GM12801 (cell line): Measurements from ENCODE around the gene FAXDC2.

Source experiments
- CTCF ChIP-seq: IDR thresholded peaks from one replicate; pipeline ENCODE4 v1.5.1; 2011; ENCODE audit warnings: control low read depth; ENCODE audit not compliant: insufficient read length; ENCODE audit errors: extremely low read depth

Gene FAXDC2

GRCh38 chr5:154850255-154851062 is at the start of gene FAXDC2:
FAXDC2 (minus strand) TSS chr5:154850603; CDS start chr5:154838178, 12,425 bp downstream.
- no peak for TF ChIP-seq CTCF

DNA sequence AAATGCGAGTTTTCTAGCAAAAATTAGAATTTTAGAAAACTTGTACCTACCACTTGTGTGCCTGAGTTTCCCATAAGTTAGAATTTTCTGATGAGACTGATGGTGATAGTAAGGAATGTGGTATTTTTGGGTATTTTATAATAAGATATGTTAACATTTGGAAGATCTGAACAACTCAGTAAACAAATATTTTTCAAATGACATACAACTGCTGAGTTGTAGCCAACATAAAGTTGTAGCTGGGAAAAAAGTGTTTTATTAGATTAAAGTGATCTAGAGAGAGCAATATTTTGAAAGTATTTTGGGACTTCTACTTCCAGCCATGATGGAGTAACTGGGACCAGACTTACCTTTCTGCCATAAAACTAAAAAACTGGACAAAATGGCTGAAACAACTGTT is 49.7 kb upstream of the FAXDC2 start:
- no peak for TF ChIP-seq CTCF

DNA sequence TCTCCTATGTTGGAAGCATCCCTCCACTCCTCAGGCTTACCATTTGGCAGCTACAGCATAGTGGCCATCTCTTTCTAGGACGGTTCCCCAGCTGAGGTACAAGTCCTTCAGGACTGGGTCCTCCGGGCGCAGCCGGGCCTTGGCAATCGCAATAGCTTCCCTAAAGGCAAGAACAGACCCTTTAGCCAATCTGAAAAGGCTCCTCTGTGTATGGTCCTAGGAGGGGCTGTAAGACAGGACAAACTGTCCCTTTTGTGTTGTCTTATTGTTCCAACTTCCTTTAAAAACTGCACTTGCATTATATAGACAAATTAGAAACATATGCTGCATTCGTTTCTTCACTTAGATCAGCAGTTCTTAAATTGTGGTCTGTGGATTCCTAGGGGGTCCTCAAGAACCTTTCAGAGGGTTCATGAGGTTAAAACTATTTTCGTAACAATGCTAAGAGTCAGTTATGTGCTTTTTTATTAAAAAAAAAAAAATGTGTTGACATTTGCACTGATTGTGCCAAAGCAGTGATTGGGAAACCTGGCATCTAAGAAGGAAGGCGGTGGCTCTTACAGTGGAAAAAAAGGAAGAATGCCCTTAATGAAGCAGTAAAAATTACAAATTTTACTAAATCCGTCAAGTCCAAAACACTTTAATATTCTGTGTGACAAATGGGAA is 48.9 kb upstream of the FAXDC2 start:
- no peak for TF ChIP-seq CTCF

GRCh38 chr5:154898210-154898609 is 47.8 kb upstream of the FAXDC2 start:
- TF ChIP-seq CTCF: no peak

GRCh38 chr5:154896562-154897165 is 46.3 kb upstream of the FAXDC2 start:
- no peak for TF ChIP-seq CTCF

DNA sequence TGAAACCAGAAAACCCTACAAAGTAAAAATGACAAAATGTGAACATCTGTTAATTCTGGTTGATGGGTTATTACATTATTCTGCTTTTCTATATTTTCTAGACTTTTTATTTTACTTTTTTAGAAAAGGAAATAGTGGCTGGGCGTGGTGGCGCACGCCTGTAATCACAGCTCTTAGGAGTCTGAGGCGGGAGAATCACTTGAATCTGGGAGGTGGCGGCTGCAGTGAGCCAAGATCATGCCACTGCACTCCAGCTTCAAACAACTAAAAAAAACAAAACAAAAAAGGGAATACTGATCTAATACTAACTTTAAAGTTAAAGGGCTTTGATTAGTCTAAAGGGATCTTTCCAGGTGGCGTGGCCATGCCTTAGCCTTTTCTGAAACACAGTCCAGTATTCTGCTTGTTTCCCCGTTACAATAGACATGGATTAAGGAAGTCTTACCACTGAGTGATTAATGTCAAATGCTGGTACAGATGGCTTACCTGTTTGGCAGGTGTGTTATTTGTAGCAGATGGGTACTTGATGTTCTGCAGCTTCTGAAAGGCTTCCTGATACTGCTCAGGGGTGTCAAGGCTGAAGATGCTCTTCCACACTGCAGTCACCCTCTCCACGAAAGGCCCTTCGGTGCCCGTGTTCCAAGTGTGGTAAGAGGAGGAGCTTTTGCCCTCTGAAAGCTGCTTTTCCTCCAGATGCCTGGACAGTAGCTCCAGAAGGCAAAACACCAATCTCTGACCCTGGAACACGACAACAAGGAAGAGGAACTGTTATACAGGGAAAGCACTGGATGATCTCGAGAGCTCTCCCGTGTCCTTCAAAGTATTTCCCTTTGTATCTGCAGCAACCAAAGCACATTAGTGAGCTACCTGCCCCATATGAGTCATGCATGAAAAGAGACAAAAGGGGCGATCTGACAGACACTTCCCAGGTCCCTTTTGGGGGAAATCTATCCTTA is 45.5 kb upstream of the FAXDC2 start:
- TF ChIP-seq CTCF: no peak
